Hepatocyte (in vitro differentiated cells): ENCODE measurements around the gene USE1.

Source experiments
- CTCF ChIP-seq: fragments of 200-600 bp; sonication (generic); IDR thresholded peaks from 2 replicates; pipeline ENCODE4 v1.5.1; 2016; ENCODE audit warnings: antibody characterized with exemption, mild to moderate bottlenecking; ENCODE audit not compliant: poor library complexity
- EZH2phosphoT487 ChIP-seq: fragments of 200-600 bp; sonication (generic); IDR thresholded peaks from one replicate; pipeline ENCODE4 v1.6.1; 2018; ENCODE audit warnings: antibody characterized with exemption, mild to moderate bottlenecking, low read depth, moderate library complexity; ENCODE audit not compliant: unreplicated experiment, severe bottlenecking

- TF ChIP-seq CTCF: no peak
- TF ChIP-seq EZH2phosphoT487: no peak
Observed at GRCh38 chr19:17209126-17210036, 5.8 kb upstream of the USE1 start.
